Keratinocyte (primary cell): ENCODE data around the gene TREML1. TPM values are rescaled to one million over a fixed set of nuclear protein-coding genes. Genes with fewer than 3 reads are reported as not detected.

Experiments
- DNase-seq: peaks from one replicate; pipeline ENCODE4 v3.0.0-alpha.2; 2011; ENCODE audit warnings: low read depth, missing footprints, low spot score
- FAIRE-seq: peaks from 2 replicates; lab custom pipeline; 2011; peaks lifted over from hg19 to GRCh38; lab: Jason Lieb, UNC
- H2AFZ ChIP-seq: 2 replicates; pipeline ENCODE4 v1.6.0; 2012; ENCODE audit warnings: low read length, control low read depth, inconsistent platforms; ENCODE audit not compliant: control insufficient read depth
- H3K27ac ChIP-seq: 2 replicates; pipeline ENCODE4 v1.5.1; 2011; ENCODE audit warnings: low read length; ENCODE audit not compliant: control insufficient read depth, insufficient read depth
- H3K27me3 ChIP-seq: 3 replicates; pipeline ENCODE4 v1.6.0; 2011; ENCODE audit warnings: low read length; ENCODE audit not compliant: control insufficient read depth, insufficient read depth; ENCODE audit errors: extremely low read depth
- H3K36me3 ChIP-seq, 2 experiments: 2 replicates in 1 of 2; 3 replicates in 1 of 2; pipeline ENCODE4 v1.5.1; 2011; ENCODE audit warnings: low read length in 2 of 2, mild to moderate bottlenecking in 1 of 2; ENCODE audit not compliant: control insufficient read depth in 2 of 2, insufficient read depth in 2 of 2; ENCODE audit errors: extremely low read depth in 1 of 2
- H3K4me1 ChIP-seq: 3 replicates; pipeline ENCODE4 v1.5.1; 2011; ENCODE audit warnings: low read length; ENCODE audit not compliant: control insufficient read depth, insufficient read depth; ENCODE audit errors: extremely low read depth
- H3K4me2 ChIP-seq: 3 replicates; pipeline ENCODE4 v1.6.0; 2011; ENCODE audit warnings: low read depth, low read length; ENCODE audit not compliant: control insufficient read depth, insufficient read depth; ENCODE audit errors: extremely low read depth
- H3K4me3 ChIP-seq, 3 experiments: fragments of 200-600 bp in 1 of 3; sonication (generic) in 1 of 3; 2 replicates in 2 of 3; 3 replicates in 1 of 3; pipeline ENCODE4 v1.5.1; 2011 to 2016; ENCODE audit warnings: low read length in 3 of 3, mild to moderate bottlenecking in 3 of 3, control low read depth in 2 of 3, inconsistent platforms in 1 of 3, low read depth in 1 of 3, mixed read lengths in 1 of 3, mixed run types in 1 of 3, moderate library complexity in 1 of 3; ENCODE audit not compliant: control insufficient read depth in 2 of 3, insufficient read depth in 2 of 3; ENCODE audit errors: extremely low read depth in 1 of 3
- H3K79me2 ChIP-seq: 2 replicates; pipeline ENCODE4 v1.6.0; 2012; ENCODE audit warnings: low read length; ENCODE audit not compliant: control insufficient read depth, insufficient read depth
- H3K9ac ChIP-seq: 3 replicates; pipeline ENCODE4 v1.6.0; 2011; ENCODE audit warnings: low read length; ENCODE audit not compliant: control insufficient read depth, insufficient read depth; ENCODE audit errors: extremely low read depth
- H3K9me1 ChIP-seq: 3 replicates; pipeline ENCODE4 v1.6.0; 2011; ENCODE audit warnings: low read length; ENCODE audit not compliant: control insufficient read depth, insufficient read depth; ENCODE audit errors: extremely low read depth
- H3K9me3 ChIP-seq: 2 replicates; pipeline ENCODE4 v1.5.1; 2012; ENCODE audit warnings: low read depth, low read length; ENCODE audit not compliant: control insufficient read depth
- H4K20me1 ChIP-seq: 3 replicates; pipeline ENCODE4 v1.6.0; 2011; ENCODE audit warnings: low read length; ENCODE audit not compliant: control insufficient read depth, insufficient read depth; ENCODE audit errors: extremely low read depth
- CTCF ChIP-seq, 3 experiments: IDR thresholded peaks in 1 of 3; conservative IDR thresholded peaks in 1 of 3; optimal IDR thresholded peaks in 1 of 3; 2 replicates in 2 of 3; 3 replicates in 1 of 3; pipeline versions ENCODE3 to v1.5.1; 2011; ENCODE audit warnings: low read length in 3 of 3, mild to moderate bottlenecking in 3 of 3, moderate library complexity in 2 of 3, control low read depth in 1 of 3, inconsistent platforms in 1 of 3; ENCODE audit not compliant: insufficient read depth in 2 of 3; ENCODE audit errors: extremely low read depth in 1 of 3
- EZH2 ChIP-seq: IDR thresholded peaks from one replicate; pipeline ENCODE4 v1.6.1; 2012; ENCODE audit warnings: inconsistent platforms, mild to moderate bottlenecking, low read length, moderate library complexity
- dilution Hi-C: fragments of 300-500 bp; cut with MboI; formaldehyde crosslinking; loops from one replicate; pipeline ENCODE4 v1.7.0; 2020; ENCODE audit warnings: low sequenced_read_pairs; ENCODE audit not compliant: extremely low pct_ligation_motif_present
- polyA plus RNA-seq, 5 experiments: library from polyadenylated mRNA; depleted of rRNA in 3 of 5; stranded (reverse) in 3 of 5; stranded (forward) in 1 of 5; unstranded in 1 of 5; fragments of >200 nt; gene quantifications; 1 replicate in 1 of 5; 2 replicates in 3 of 5; 3 replicates in 1 of 5; pipeline versions ENCODE4 v1.2.1 to v1.2.3, GENCODE V29; 2011 to 2012; ENCODE audit warnings: missing spikeins in 2 of 5, low read depth in 1 of 5, low replicate concordance in 1 of 5

TREML1 gene
- polyA plus RNA-seq, 1 donor (not counting 4 experiments of a cell fraction or from before 2014, with no cell fraction given): 0.26 TPM

GRCh38 chr6:41125282-41125681 lies 28.9 kb downstream of the TREML1 start:
- FAIRE-seq (no peak), DNase-seq (no peak)
- peaks cover 4% of the 10 kb centered on the region for H3K4me1 ChIP-seq
- no peak overlapping the region for H3K4me3 ChIP-seq
- no peak overlapping the region for H3K4me2 ChIP-seq
- dilution Hi-C loops: no loop called here
- no peaks in the 10 kb centered on the region for H3K79me2 ChIP-seq
- H3K9me1 ChIP-seq: no peaks in the 10 kb centered on the region
- H2AFZ ChIP-seq: no peak overlapping the region
- no peaks in the 10 kb centered on the region for H3K36me3 ChIP-seq
- no peak overlapping the region for H3K9ac ChIP-seq
- no peaks in the 10 kb centered on the region for H3K27me3 ChIP-seq
- TF ChIP-seq EZH2 (no peak), CTCF (optimal IDR thresholded peaks at IDR 0.05 in 1 of 3, IDR thresholded peaks at IDR 0.05 in 1 of 3, conservative IDR thresholded peaks at IDR 0.05 in 1 of 3; ENCODE audit: extremely low read depth in 1 of 3, insufficient read depth in 2 of 3, low read length in 3 of 3) (no peak)
- no peaks in the 10 kb centered on the region for H3K9me3 ChIP-seq
- no peak overlapping the region for H3K27ac ChIP-seq
- H4K20me1 ChIP-seq: no peaks in the 10 kb centered on the region

GRCh38 chr6:41122918-41123317 lies 31.2 kb downstream of the TREML1 start:
- Histone ChIP-seq H3K9me3 (no peaks in the 10 kb centered on the region), H3K79me2 (no peaks in the 10 kb centered on the region), H3K36me3 (no peaks in the 10 kb centered on the region), H3K4me3 (no peak overlapping the region), H3K27me3 (no peaks in the 10 kb centered on the region), H4K20me1 (no peaks in the 10 kb centered on the region), H3K4me1 (peaks cover 21% of the 10 kb centered on the region), H2AFZ (no peak overlapping the region), H3K27ac (no peak overlapping the region), H3K9me1 (no peaks in the 10 kb centered on the region), H3K4me2 (no peak overlapping the region), H3K9ac (no peak overlapping the region)
- FAIRE-seq (no peak), DNase-seq (no peak)
- no peak for TF ChIP-seq EZH2
- TF ChIP-seq CTCF (optimal IDR thresholded peaks at IDR 0.05 in 1 of 3, IDR thresholded peaks at IDR 0.05 in 1 of 3, conservative IDR thresholded peaks at IDR 0.05 in 1 of 3; ENCODE audit: extremely low read depth in 1 of 3, insufficient read depth in 2 of 3, low read length in 3 of 3): no peak
- dilution Hi-C loops: no loop called here
